Activated CD4-positive, alpha-beta T cell treated with anti-CD3 and anti-CD28 coated beads, Interleukin-2, amount 10 ng/mL, durations not matched to agents 7 days and 5 days (primary cell): Measurements from ENCODE around the gene PER1. TPM values are rescaled to one million over a fixed set of nuclear protein-coding genes. Genes with fewer than 3 reads are reported as not detected.
A peak's percentile ranks its signal among the peaks of the same experiment; 100 is the strongest.
"Not testable (repeated sequence)": the region's sequence is repeated elsewhere in the genome, so short reads cannot be mapped to it uniquely, and the experiment has no call there.

Experiments used
- CTCF ChIA-PET: fragments of 350-600 bp; sonication (Branson Sonifier 250); formaldehyde crosslinking; loops from one replicate; lab custom pipeline; 2021; ENCODE audit warnings: antibody characterized with exemption; lab: Charles Lee
- POLR2A ChIA-PET: fragments of 350-600 bp; sonication (Branson Sonifier 250); formaldehyde crosslinking; loops from one replicate; lab custom pipeline; 2021; ENCODE audit warnings: antibody characterized with exemption; lab: Charles Lee
- DNase-seq: peaks from one replicate; pipeline ENCODE4 v3.0.0-alpha.2; 2020
- H3K27ac Mint-ChIP-seq: one replicate; pipeline ENCODE4 v1.8.0; 2021; ENCODE audit warnings: mild to moderate bottlenecking, moderate library complexity, mixed read lengths
- H3K27me3 Mint-ChIP-seq: one replicate; pipeline ENCODE4 v1.8.0; 2021; ENCODE audit warnings: mixed read lengths
- H3K36me3 Mint-ChIP-seq: one replicate; pipeline ENCODE4 v1.8.0; 2021; ENCODE audit warnings: low read depth, mixed read lengths
- H3K4me1 Mint-ChIP-seq: one replicate; pipeline ENCODE4 v1.8.0; 2021; ENCODE audit warnings: mixed read lengths
- H3K4me3 Mint-ChIP-seq: one replicate; pipeline ENCODE4 v1.8.0; 2021; ENCODE audit warnings: mild to moderate bottlenecking, moderate library complexity, mixed read lengths
- H3K9me3 Mint-ChIP-seq: one replicate; pipeline ENCODE4 v1.8.0; 2021; ENCODE audit warnings: mixed read lengths
- total RNA-seq, 2 experiments: library from RNA; stranded (reverse); gene quantifications; one replicate each; pipeline ENCODE4 v1.2.3, GENCODE V29; 2021

Gene PER1
- total RNA-seq, 2 experiments from 2014 or later = 26.9 to 28.7 TPM

DNA sequence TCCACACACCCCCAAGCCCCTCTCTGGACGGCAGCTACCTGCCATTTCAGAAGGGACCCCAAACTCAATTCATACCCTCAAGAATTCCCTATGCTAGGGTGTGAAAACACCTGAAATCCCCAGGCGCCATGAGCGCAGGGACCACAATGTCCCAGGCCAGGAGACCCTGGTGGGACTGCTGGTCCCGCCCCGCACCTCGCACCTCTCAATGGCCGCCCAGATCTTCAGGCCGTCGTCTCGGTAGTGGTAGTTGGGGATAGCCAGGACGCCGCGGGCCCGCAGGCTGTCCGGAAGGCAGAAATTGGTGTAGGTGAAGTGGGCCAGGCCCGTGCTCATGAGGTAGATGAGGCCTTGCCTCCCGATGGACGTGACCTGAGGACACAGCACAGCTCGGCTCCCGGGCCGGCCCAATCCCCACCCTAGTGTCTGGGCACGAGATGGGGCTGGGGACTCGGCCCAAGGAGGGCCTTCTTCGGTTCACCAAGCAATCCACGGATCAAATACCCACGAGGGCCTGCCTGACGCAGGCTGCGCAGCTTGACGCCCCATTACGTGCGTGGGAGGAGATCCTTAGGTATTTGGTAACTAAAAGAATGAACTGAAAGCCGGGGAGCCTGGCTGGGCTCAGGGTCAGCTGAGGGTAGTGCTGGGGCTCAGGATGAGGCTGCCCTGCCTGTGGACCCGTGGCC, 43.1 kb downstream of the PER1 start:
- Mint-ChIP-seq H3K27me3 (peaks cover 31% of the 10 kb centered on the region), H3K4me1 (peaks cover 6% of the 10 kb centered on the region), H3K27ac (no peak overlapping the region), H3K9me3 (no peaks in the 10 kb centered on the region), H3K36me3 (no peaks in the 10 kb centered on the region), H3K4me3 (no peak overlapping the region)
- CTCF ChIA-PET = interaction anchor here (0.5 to 2.9 kb wide), 8 partner anchors 10 to 49 kb away, joined by 3 to 32 read pairs (median 4); partner anchors contain the start of gene ALOXE3
- DNase-seq = no peak
- POLR2A ChIA-PET = no interaction called here

DNA sequence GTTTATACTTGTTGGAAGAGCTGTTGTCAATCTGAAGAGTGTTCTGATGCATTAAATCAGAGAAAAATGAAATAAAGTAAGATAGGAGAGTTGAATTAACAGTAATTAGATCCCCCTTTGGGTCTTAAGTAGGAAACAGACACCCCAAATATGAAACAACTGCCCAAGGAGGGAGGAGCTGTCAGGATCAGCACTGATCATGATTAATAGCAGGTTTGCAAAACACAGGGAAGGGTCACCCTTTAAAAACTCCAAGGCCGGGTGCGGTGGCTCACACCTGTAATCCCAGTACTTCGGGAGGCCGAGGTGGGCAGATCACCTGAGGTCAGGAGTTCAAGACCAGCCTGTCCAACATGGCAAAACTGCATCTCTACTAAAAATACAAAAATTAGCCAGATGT, 45.2 kb downstream of the PER1 start:
- H3K36me3 Mint-ChIP-seq, POLR2A ChIA-PET, H3K27ac Mint-ChIP-seq, DNase-seq, CTCF ChIA-PET, H3K4me3 Mint-ChIP-seq, H3K4me1 Mint-ChIP-seq, H3K9me3 Mint-ChIP-seq: not testable (repeated sequence)
- peaks cover 20% of the 10 kb centered on the region for H3K27me3 Mint-ChIP-seq

DNA sequence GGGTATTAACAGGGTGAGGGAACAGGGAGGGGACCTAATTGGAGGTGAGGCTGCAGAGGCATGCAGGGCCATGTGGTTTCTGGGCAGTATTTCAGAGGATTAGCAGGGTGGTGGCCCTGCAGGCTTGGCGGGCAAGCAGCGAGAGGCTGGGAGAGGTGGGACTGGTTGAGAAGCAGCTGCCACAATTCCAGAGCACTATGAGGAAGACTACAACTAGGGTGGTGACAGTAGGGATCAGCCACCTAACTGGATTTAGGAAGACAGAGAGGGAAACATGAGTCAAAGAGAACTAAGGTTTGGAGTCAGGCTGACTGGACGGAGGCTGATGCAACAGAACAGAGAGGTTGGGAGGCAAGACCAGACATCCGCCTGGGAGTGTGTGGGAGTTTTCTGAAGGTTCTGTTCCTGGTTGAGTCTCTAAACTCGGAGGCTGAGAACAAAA, 46.2 kb downstream of the PER1 start:
- DNase-seq = no peak
- H3K36me3 Mint-ChIP-seq = no peaks in the 10 kb centered on the region
- POLR2A ChIA-PET = no interaction called here
- H3K27me3 Mint-ChIP-seq = peaks cover 12% of the 10 kb centered on the region
- CTCF ChIA-PET = interaction anchor here (1.0 to 2.6 kb wide), 4 partner anchors 12 to 46 kb away, joined by 4 to 15 read pairs (median 6); no protein-coding TSS in a partner anchor
- H3K4me3 Mint-ChIP-seq = no peak overlapping the region
- H3K27ac Mint-ChIP-seq = no peak overlapping the region
- H3K4me1 Mint-ChIP-seq = peaks cover 6% of the 10 kb centered on the region
- H3K9me3 Mint-ChIP-seq = no peaks in the 10 kb centered on the region

DNA sequence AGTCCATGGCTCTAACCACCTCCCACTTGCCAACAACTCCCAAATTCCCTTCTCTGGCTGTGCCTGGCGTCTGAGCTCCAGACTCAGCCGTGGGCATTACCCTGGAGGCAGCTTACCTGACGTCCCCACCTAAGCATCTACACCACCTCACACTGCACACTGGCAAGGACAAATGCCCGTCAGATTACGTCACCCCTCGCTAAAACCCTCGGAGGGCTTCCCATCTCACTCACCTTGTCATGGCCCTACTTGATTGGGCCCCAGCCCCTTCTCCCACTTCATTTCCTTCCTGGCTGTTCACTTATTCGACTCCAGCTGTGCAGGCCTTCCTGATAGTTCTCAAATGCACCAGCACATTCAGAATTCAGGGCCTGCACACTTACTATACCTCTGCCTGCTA, 47.3 kb downstream of the PER1 start:
- no peak for DNase-seq
- POLR2A ChIA-PET = no interaction called here
- Mint-ChIP-seq H3K27me3 (peaks cover 10% of the 10 kb centered on the region), H3K4me3 (no peak overlapping the region), H3K9me3 (no peaks in the 10 kb centered on the region), H3K27ac (no peak overlapping the region), H3K4me1 (peaks cover 3% of the 10 kb centered on the region), H3K36me3 (no peaks in the 10 kb centered on the region)
- CTCF ChIA-PET = interaction anchor here (1.0 to 2.6 kb wide), 6 partner anchors 11 to 45 kb away, joined by 3 to 15 read pairs (median 5); no protein-coding TSS in a partner anchor

- Mint-ChIP-seq H3K9me3 (no peaks in the 10 kb centered on the region), H3K27ac (no peak overlapping the region), H3K4me3 (no peak overlapping the region), H3K36me3 (no peaks in the 10 kb centered on the region), H3K27me3 (peaks cover 10% of the 10 kb centered on the region), H3K4me1 (peaks cover 3% of the 10 kb centered on the region)
- ChIA-PET CTCF (interaction anchor here (0.7 to 2.6 kb wide), 7 partner anchors 10 to 280 kb away, joined by 3 to 15 read pairs (median 3); no protein-coding TSS in a partner anchor), POLR2A (no interaction called here)
- DNase-seq = no peak
Observed at GRCh38 chr17:8103549-8103948, 48.7 kb downstream of the PER1 start.

- Mint-ChIP-seq H3K36me3 (no peaks in the 10 kb centered on the region), H3K27ac (no peak overlapping the region), H3K4me3 (no peak overlapping the region), H3K4me1 (peaks cover 3% of the 10 kb centered on the region), H3K27me3 (peaks cover 7% of the 10 kb centered on the region), H3K9me3 (no peaks in the 10 kb centered on the region)
- POLR2A ChIA-PET = no interaction called here
- no peak for DNase-seq
- CTCF ChIA-PET = interaction anchor here (0.6 to 1.4 kb wide), 5 partner anchors 9 to 36 kb away, joined by 3 to 4 read pairs (median 4); no protein-coding TSS in a partner anchor
Observed at GRCh38 chr17:8101721-8102120, 50.5 kb downstream of the PER1 start.

GRCh38 chr17:8100763-8101162, 51.4 kb downstream of the PER1 start:
- POLR2A ChIA-PET = no interaction called here
- H3K9me3 Mint-ChIP-seq = no peaks in the 10 kb centered on the region
- DNase-seq = no peak
- H3K36me3 Mint-ChIP-seq = no peaks in the 10 kb centered on the region
- H3K27me3 Mint-ChIP-seq = peaks cover 6% of the 10 kb centered on the region
- no peak overlapping the region for H3K4me3 Mint-ChIP-seq
- CTCF ChIA-PET = interaction anchor here (0.9 to 1.4 kb wide), 5 partner anchors 10 to 36 kb away, joined by 3 to 4 read pairs (median 4); no protein-coding TSS in a partner anchor
- peaks cover 3% of the 10 kb centered on the region for H3K4me1 Mint-ChIP-seq
- H3K27ac Mint-ChIP-seq = peak overlapping the region; percentile 47

DNA sequence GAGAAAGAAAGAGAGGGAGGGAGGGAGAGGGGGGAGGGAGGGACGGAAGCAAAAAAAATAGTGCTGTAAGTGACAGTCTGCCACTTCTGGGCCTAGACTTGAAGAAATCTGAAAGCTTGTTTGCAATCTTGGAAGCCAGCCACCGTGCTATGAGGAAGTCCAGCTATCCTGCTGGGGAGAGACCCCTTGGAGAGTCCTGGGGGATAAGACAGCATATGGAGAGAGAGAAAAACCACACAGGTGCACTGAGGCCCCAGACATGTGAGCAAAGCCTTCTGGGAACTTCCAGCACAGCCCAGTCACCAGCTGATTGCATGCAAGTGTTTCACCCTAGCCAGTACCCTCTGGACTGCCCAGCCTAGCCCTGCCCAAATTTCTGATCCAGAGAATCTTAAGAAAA, 52.1 kb downstream of the PER1 start:
- CTCF ChIA-PET = interaction anchor here (0.9 to 2.0 kb wide), 3 partner anchors 10 to 19 kb away, joined by 3 to 6 read pairs (median 4); no protein-coding TSS in a partner anchor
- no peaks in the 10 kb centered on the region for H3K36me3 Mint-ChIP-seq
- H3K27ac Mint-ChIP-seq = no peak overlapping the region

GRCh38 chr17:8096541-8096940, 55.7 kb downstream of the PER1 start:
- POLR2A ChIA-PET = no interaction called here
- H3K27me3 Mint-ChIP-seq = peaks cover 12% of the 10 kb centered on the region
- H3K27ac Mint-ChIP-seq = no peak overlapping the region
- peaks cover 14% of the 10 kb centered on the region for H3K4me1 Mint-ChIP-seq
- no peaks in the 10 kb centered on the region for H3K36me3 Mint-ChIP-seq
- no peak overlapping the region for H3K4me3 Mint-ChIP-seq
- DNase-seq = no peak
- CTCF ChIA-PET = interaction anchor here (1.4 kb wide), 1 partner anchor 9 kb away, joined by 3 read pairs; the partner anchor contains the start of gene ALOX12B
- no peaks in the 10 kb centered on the region for H3K9me3 Mint-ChIP-seq

More for the DNA sequence above, 52.1 kb downstream of the PER1 start:
- Mint-ChIP-seq H3K9me3 (no peaks in the 10 kb centered on the region), H3K4me1 (peaks cover 3% of the 10 kb centered on the region), H3K4me3 (no peak overlapping the region), H3K27me3 (peaks cover 8% of the 10 kb centered on the region)
- POLR2A ChIA-PET = no interaction called here
- DNase-seq = no peak

DNA sequence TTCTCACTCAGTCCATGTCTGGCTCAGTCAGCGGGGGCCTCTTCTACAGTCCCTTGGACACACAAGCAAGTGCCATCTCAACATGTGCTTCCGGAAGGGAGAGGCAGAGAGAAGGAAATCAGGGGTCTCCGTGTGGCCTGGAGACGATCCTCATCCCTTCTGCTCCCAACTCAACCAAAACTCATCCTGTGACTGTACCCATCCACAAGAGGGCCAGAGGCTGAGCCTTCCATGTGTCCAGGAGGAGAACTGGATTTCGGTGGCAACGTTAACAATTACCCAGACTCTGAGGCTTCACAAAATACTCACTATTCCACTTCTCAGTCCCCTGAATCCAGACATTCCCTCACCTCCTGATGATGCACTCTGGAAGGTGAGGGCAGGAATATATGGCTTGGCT, 56.8 kb downstream of the PER1 start:
- Mint-ChIP-seq H3K4me1 (peaks cover 14% of the 10 kb centered on the region), H3K27ac (no peak overlapping the region), H3K9me3 (no peaks in the 10 kb centered on the region), H3K36me3 (no peaks in the 10 kb centered on the region), H3K27me3 (peaks cover 20% of the 10 kb centered on the region), H3K4me3 (no peak overlapping the region)
- DNase-seq = no peak
- POLR2A ChIA-PET = no interaction called here
- CTCF ChIA-PET = interaction anchor here (1.4 to 3.6 kb wide), 3 partner anchors 8 to 22 kb away, joined by 3 to 27 read pairs (median 15); partner anchors contain the start of genes ALOX12B and ALOXE3

DNA sequence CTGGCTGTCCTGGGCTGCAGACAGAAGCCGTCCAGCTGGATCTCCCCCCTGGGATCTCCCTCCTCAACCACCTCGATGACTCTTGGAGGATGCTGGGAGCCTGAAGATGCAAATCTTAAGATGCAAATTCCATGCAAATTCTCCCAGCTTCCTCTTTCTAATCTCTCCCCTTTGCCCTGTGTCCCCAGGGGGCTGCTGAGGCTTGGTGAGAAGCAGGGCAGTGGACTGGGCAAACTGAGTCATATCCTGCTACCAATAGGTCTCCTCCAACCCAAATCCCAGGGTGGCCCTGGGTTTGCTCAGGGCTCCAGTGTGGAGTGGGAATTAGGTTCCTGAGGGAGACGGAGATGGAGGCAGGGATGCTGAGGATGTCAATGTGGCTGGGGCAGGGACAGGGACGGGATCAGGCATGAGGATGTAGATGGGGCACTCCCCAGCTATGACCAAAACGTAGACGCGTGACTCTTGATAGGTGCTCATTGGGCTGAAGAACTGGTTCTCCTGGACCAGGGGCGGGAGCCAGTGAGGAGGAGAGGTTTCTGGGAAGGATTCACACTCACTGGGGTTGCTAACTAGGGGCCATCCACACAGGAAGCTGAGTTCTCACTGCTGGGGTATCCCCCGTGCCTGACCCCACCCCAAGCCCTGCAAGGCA, 61.0 kb downstream of the PER1 start:
- no peak overlapping the region for H3K27ac Mint-ChIP-seq
- peaks cover 14% of the 10 kb centered on the region for H3K4me1 Mint-ChIP-seq
- CTCF ChIA-PET = interaction anchor here (0.9 to 5.1 kb wide), 6 partner anchors 11 to 48 kb away, joined by 3 to 32 read pairs (median 6); no protein-coding TSS in a partner anchor
- H3K27me3 Mint-ChIP-seq = peaks cover 30% of the 10 kb centered on the region
- H3K9me3 Mint-ChIP-seq = no peaks in the 10 kb centered on the region
- no peaks in the 10 kb centered on the region for H3K36me3 Mint-ChIP-seq
- POLR2A ChIA-PET = no interaction called here
- no peak for DNase-seq
- no peak overlapping the region for H3K4me3 Mint-ChIP-seq
